Neural cell (in vitro differentiated cells): ENCODE data around the gene TSC1. TPM values are rescaled to one million over a fixed set of nuclear protein-coding genes. Genes with fewer than 3 reads are reported as not detected.

Source experiments
- H2AFZ ChIP-seq: fragments of 200-600, 300-800 bp; sonication (generic), shearing (Covaris generic); 2 replicates; pipeline ENCODE4 v1.6.0; 2014; ENCODE audit warnings: low read depth, mild to moderate bottlenecking, antibody characterized with exemption, low read length, moderate library complexity
- H3F3A ChIP-seq: fragments of 200-600 bp; shearing (Covaris generic); 2 replicates; pipeline ENCODE4 v1.6.1; 2016; ENCODE audit warnings: mild to moderate bottlenecking, moderate library complexity, mixed read lengths, antibody characterized with exemption, low read length; ENCODE audit not compliant: insufficient read depth, poor library complexity, severe bottlenecking
- H3K27ac ChIP-seq: fragments of 200-600, 300-800 bp; sonication (generic), shearing (Covaris generic); 2 replicates; pipeline ENCODE4 v1.5.1; 2014; ENCODE audit warnings: mild to moderate bottlenecking, low read length, moderate library complexity
- H3K27me3 ChIP-seq: fragments of 300-800, 200-600 bp; sonication (generic), shearing (Covaris generic); 2 replicates; pipeline ENCODE4 v1.6.0; 2014; ENCODE audit warnings: mild to moderate bottlenecking, low read depth, low read length, moderate library complexity; ENCODE audit not compliant: insufficient read depth
- H3K36me3 ChIP-seq: fragments of 300-800, 200-600 bp; sonication (generic), shearing (Covaris generic); 2 replicates; pipeline ENCODE4 v1.5.1; 2014; ENCODE audit warnings: mild to moderate bottlenecking, antibody characterized with exemption, low read length, moderate library complexity; ENCODE audit not compliant: insufficient read depth
- H3K4me2 ChIP-seq: fragments of 300-800, 200-600 bp; sonication (generic), shearing (Covaris generic); 2 replicates; pipeline ENCODE4 v1.6.0; 2014; ENCODE audit warnings: mild to moderate bottlenecking, low read length
- H3K4me3 ChIP-seq: fragments of 300-800, 200-600 bp; sonication (generic), shearing (Covaris generic); 2 replicates; pipeline ENCODE4 v1.5.1; 2014; ENCODE audit warnings: mild to moderate bottlenecking, low read length, moderate library complexity
- H3K79me2 ChIP-seq: fragments of 200-600 bp; shearing (Covaris generic); replicated peaks from 2 replicates; pipeline ENCODE4 v1.6.0; 2014; ENCODE audit warnings: mild to moderate bottlenecking, low read length, moderate library complexity; ENCODE audit not compliant: insufficient read depth
- H3K9ac ChIP-seq: fragments of 300-800, 200-600 bp; sonication (generic), shearing (Covaris generic); 2 replicates; pipeline ENCODE4 v1.6.1; 2016; ENCODE audit warnings: mild to moderate bottlenecking, low read length, mixed read lengths
- H3K9me2 ChIP-seq: fragments of 200-600 bp; shearing (Covaris generic); 2 replicates; pipeline ENCODE4 v1.6.1; 2016; ENCODE audit warnings: mild to moderate bottlenecking, low read length, mixed read lengths; ENCODE audit not compliant: insufficient read depth
- H3K9me3 ChIP-seq: fragments of 200-600, 300-800 bp; sonication (generic), shearing (Covaris generic); 2 replicates; pipeline ENCODE4 v1.6.1; 2016; ENCODE audit warnings: mild to moderate bottlenecking, mixed run types, low read length, moderate library complexity, mixed read lengths
- H4K20me1 ChIP-seq: fragments of 200-600 bp; shearing (Covaris generic); 2 replicates; pipeline ENCODE4 v1.6.1; 2016; ENCODE audit warnings: mild to moderate bottlenecking, mixed run types; ENCODE audit not compliant: insufficient read depth
- EP300 ChIP-seq: fragments of 450-650 bp; conservative IDR thresholded peaks from 2 replicates; pipeline ENCODE4 v1.6.1; 2014; ENCODE audit warnings: antibody characterized with exemption, mild to moderate bottlenecking, moderate library complexity; ENCODE audit not compliant: poor library complexity, severe bottlenecking
- EZH2 ChIP-seq: fragments of 200-600, 300-800 bp; shearing (Covaris generic), sonication (generic); IDR thresholded peaks from 2 replicates; pipeline ENCODE4 v1.6.1; 2014; ENCODE audit warnings: antibody characterized with exemption, low read length, borderline replicate concordance, mild to moderate bottlenecking; ENCODE audit not compliant: insufficient read depth, poor library complexity, severe bottlenecking
- MXI1 ChIP-seq: fragments of 450-650 bp; conservative IDR thresholded peaks from 2 replicates; pipeline ENCODE4 v1.6.1; 2014; ENCODE audit warnings: antibody characterized with exemption, mild to moderate bottlenecking; ENCODE audit not compliant: poor library complexity, severe bottlenecking
- POLR2AphosphoS5 ChIP-seq: IDR thresholded peaks from 2 replicates; pipeline ENCODE4 v1.6.1; 2012
- RAD21 ChIP-seq: fragments of 450-650 bp; conservative IDR thresholded peaks from 2 replicates; pipeline ENCODE4 v1.6.1; 2014; ENCODE audit warnings: antibody characterized with exemption, mild to moderate bottlenecking, moderate library complexity
- SMC3 ChIP-seq: fragments of 450-650 bp; conservative IDR thresholded peaks from 2 replicates; pipeline ENCODE4 v1.6.1; 2014; ENCODE audit warnings: antibody characterized with exemption, mild to moderate bottlenecking, moderate library complexity; ENCODE audit not compliant: poor library complexity
- TAF1 ChIP-seq: IDR thresholded peaks from 2 replicates; pipeline ENCODE4 v1.6.1; 2012; ENCODE audit warnings: low read depth
- polyA plus RNA-seq: library from polyadenylated mRNA; depleted of rRNA; stranded (reverse); fragments of >200 nt; gene quantifications from 2 replicates; pipeline ENCODE4 v1.2.3, GENCODE V29; 2014
- TF ChIP-seq, protein P1 (sequence below): IDR thresholded peaks from 2 replicates; pipeline ENCODE4 v1.6.1; 2012; ENCODE audit warnings: borderline replicate concordance
- TF ChIP-seq, protein P2 (sequence below): fragments of 450-650 bp; IDR thresholded peaks from 2 replicates; pipeline ENCODE4 v1.5.1; 2014; ENCODE audit warnings: antibody characterized with exemption, mild to moderate bottlenecking, moderate library complexity; ENCODE audit not compliant: poor library complexity, severe bottlenecking

The TSC1 gene
- polyA plus RNA-seq, 1 donor from 2014 or later = 47.1 TPM

DNA sequence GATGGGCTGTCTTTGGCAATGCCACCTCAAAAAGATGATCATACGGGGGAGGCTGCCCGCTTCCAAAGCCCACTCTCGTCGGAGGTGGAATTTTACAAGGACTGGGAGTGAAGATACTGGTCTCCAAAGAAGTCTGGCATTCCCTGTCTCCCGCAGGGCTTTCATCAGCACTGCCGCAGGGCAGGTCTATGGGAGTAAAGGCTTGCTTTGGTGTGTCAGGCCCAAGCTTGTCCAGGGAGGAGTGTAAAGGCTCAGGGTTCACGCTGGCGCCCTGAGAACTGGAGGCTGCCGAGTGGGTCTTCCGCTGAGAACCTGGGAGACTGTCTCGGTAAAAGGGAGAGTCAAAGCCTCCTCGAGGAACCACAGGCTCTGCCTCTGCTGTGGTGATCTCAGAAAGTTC is 38.7 kb downstream of the TSC1 start:
- Histone ChIP-seq H3K9me3 (no peaks in the 10 kb centered on the region), H3F3A (no peaks in the 10 kb centered on the region), H3K9ac (no peak overlapping the region), H4K20me1 (no peaks in the 10 kb centered on the region), H3K36me3 (peaks cover 2% of the 10 kb centered on the region), H2AFZ (no peak overlapping the region), H3K79me2 (no peaks in the 10 kb centered on the region), H3K9me2 (no peaks in the 10 kb centered on the region), H3K4me3 (no peak overlapping the region), H3K27ac (no peak overlapping the region), H3K27me3 (no peaks in the 10 kb centered on the region), H3K4me2 (no peak overlapping the region)
- TF ChIP-seq, protein P1, sequence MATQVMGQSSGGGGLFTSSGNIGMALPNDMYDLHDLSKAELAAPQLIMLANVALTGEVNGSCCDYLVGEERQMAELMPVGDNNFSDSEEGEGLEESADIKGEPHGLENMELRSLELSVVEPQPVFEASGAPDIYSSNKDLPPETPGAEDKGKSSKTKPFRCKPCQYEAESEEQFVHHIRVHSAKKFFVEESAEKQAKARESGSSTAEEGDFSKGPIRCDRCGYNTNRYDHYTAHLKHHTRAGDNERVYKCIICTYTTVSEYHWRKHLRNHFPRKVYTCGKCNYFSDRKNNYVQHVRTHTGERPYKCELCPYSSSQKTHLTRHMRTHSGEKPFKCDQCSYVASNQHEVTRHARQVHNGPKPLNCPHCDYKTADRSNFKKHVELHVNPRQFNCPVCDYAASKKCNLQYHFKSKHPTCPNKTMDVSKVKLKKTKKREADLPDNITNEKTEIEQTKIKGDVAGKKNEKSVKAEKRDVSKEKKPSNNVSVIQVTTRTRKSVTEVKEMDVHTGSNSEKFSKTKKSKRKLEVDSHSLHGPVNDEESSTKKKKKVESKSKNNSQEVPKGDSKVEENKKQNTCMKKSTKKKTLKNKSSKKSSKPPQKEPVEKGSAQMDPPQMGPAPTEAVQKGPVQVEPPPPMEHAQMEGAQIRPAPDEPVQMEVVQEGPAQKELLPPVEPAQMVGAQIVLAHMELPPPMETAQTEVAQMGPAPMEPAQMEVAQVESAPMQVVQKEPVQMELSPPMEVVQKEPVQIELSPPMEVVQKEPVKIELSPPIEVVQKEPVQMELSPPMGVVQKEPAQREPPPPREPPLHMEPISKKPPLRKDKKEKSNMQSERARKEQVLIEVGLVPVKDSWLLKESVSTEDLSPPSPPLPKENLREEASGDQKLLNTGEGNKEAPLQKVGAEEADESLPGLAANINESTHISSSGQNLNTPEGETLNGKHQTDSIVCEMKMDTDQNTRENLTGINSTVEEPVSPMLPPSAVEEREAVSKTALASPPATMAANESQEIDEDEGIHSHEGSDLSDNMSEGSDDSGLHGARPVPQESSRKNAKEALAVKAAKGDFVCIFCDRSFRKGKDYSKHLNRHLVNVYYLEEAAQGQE = no peak
- TF ChIP-seq POLR2AphosphoS5 (no peak), MXI1 (no peak), RAD21 (no peak)
- TF ChIP-seq, protein P2, sequence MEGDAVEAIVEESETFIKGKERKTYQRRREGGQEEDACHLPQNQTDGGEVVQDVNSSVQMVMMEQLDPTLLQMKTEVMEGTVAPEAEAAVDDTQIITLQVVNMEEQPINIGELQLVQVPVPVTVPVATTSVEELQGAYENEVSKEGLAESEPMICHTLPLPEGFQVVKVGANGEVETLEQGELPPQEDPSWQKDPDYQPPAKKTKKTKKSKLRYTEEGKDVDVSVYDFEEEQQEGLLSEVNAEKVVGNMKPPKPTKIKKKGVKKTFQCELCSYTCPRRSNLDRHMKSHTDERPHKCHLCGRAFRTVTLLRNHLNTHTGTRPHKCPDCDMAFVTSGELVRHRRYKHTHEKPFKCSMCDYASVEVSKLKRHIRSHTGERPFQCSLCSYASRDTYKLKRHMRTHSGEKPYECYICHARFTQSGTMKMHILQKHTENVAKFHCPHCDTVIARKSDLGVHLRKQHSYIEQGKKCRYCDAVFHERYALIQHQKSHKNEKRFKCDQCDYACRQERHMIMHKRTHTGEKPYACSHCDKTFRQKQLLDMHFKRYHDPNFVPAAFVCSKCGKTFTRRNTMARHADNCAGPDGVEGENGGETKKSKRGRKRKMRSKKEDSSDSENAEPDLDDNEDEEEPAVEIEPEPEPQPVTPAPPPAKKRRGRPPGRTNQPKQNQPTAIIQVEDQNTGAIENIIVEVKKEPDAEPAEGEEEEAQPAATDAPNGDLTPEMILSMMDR = no peak

DNA sequence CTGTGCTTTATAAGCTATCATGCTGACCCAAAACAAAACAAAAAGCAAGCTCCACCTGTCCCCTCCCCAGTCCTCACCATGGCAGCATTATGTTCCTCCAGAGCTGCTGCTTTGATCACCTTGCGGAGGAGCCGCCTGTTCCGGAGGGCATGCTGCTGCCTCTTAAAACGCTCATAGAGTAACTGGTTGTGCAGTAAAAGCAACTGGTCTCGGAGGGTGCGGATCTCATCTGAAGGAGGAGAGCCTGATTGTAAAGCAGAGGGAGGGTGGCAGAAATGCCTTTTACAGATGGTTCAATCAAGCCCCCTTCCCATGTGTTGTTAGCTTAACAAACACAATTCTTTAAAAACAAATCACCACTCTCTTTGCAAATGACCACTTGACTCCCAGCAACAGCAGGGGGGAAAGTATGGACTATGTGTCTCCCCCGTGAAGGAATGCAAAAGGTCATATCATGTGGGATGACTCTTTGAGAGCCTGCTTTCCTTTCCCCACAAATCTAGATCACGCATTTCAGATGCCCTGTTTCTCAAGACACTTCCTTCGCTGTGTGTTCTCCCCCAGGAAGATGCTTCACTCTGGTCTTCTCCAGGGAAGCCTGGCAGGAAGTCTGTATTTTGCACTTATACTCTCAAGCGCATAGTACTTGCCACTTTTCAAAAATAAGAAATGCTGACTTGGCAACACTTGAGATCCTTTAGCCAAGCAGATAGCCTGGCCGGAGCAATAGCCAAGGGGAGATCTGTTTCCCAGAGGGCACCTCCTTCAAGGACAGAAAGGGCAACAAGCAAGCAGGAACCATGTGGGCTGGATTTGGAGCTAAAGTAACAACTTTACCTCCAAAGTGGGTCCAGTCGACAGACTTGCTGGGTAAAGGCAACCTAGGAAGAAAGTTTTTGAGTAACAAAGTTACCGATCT is 40.6 kb downstream of the TSC1 start:
- Histone ChIP-seq H2AFZ (no peak overlapping the region), H3K79me2 (no peaks in the 10 kb centered on the region), H3K9ac (no peak overlapping the region), H3K4me3 (no peak overlapping the region), H3F3A (no peaks in the 10 kb centered on the region), H3K9me2 (no peaks in the 10 kb centered on the region), H3K36me3 (no peaks in the 10 kb centered on the region), H4K20me1 (no peaks in the 10 kb centered on the region), H3K27me3 (no peaks in the 10 kb centered on the region), H3K9me3 (no peaks in the 10 kb centered on the region), H3K4me2 (no peak overlapping the region), H3K27ac (no peak overlapping the region)
- TF ChIP-seq POLR2AphosphoS5 (no peak), SMC3 (no peak), EZH2 (no peak), RAD21 (no peak), EP300 (no peak), TAF1 (no peak), MXI1 (no peak)
- TF ChIP-seq, protein P1 = no peak
- TF ChIP-seq, protein P2 = no peak
